B cell (primary cell): Measurements from ENCODE around the gene TMEM87B.

Source experiments
- CTCF ChIP-seq: fragments of 200-600 bp; IDR thresholded peaks from one replicate; pipeline ENCODE4 v1.8.0; 2022; ENCODE audit warnings: antibody characterized with exemption, mild to moderate bottlenecking
- EZH2 ChIP-seq: IDR thresholded peaks from 2 replicates; pipeline ENCODE4 v1.6.1; 2012; ENCODE audit warnings: borderline replicate concordance, low read depth, mild to moderate bottlenecking, moderate library complexity, low read length; ENCODE audit not compliant: insufficient read depth, poor library complexity, severe bottlenecking

- no peak for TF ChIP-seq CTCF
- no peak for TF ChIP-seq EZH2
These were observed 28.6 kb upstream of the TMEM87B start for GRCh38 chr2:112026509-112026908.
